Measurements from ENCODE around the gene FOXA2.

FOXA2 gene

DNA sequence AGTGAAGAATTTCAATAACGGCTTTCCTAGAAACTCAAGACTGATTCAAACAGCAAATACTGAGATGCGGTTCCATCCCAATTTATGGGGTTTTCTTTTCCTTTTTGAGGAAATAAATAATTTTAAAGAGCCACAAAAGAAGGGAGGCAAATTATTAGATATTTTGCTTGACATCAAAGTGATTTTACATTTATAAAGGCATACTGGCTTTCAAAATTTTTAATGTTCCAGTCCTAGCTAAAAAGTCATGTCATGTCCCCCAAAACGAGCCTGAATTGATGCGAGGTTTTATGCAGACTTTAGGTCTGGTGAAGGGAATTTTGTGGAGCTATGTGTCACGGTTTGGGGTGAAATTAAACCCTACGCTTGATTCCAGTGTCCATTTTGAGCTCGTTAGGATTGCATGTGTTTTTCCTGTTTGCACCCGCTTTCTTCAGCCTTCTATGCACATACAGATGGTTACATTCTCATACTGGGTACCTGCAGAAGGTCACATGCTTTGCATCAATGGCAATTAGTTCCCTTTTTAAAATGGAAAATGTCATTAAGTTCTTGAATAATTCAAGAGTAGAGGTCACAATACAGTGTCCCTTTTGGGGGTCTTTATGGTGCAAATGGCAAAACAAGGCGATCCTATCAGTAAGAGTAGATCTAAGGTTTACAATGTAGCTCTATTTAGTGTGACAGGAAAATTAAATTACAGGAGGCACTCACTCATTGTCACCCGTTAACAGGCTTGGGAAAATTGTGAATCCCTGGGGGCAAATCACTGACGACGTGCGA lies 17.3 kb downstream of the FOXA2 start:
- TF ChIP-seq GATA2 (IDR thresholded peaks at IDR 0.05; ENCODE audit: low read depth, low read length) = no peak
- TF ChIP-seq GATA3 (IDR thresholded peaks at IDR 0.05; ENCODE audit: low read depth, low read length) = no peak

DNA sequence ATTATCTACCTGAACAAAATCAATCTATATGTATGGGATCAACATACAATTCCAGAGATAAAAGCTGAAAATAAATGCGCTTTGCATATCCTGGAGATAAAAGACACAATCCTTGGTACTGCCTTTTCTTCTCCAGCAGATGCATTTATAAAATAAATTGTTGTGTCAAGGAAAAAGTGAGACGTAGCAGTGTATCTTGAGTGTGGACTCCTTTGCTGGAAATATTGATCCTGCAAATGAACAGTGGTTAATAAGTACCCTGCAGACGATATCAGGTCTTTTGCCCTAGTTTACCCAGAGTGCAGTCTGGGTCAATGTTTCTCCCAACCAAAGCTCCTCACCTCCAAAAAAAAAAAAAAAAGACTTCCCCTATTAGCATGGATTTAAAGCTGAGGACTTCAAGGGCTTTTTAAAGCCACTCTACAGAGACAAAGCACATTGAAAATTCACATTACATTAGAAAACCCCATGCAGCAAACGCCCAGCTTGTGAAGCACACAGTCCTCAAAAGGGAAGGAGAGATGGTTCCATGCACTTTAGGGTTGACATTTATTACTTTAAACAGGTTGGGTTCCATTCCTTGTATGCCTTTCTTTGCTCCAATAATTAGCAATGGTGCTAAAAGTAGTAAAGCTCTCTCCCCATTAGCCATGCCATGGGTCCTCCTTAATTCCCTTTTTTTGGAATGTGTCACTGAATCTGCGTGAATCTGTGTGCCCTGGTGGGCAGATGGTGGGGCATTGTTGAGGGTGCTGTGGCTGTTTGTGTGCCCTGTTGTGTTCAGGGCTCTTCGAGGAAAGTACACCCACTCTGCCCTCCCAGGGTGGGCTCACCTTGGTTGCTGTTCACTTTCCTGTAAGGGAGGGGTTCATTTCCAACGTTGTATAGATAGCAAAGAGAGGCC lies 21.1 kb downstream of the FOXA2 start:
- TF ChIP-seq GATA2 (IDR thresholded peaks at IDR 0.05; ENCODE audit: low read depth, low read length) (no peak), GATA3 (IDR thresholded peaks at IDR 0.05; ENCODE audit: low read depth, low read length) (no peak)

GRCh38 chr20:22562620-22563019 lies 21.8 kb downstream of the FOXA2 start:
- TF ChIP-seq GATA3 (IDR thresholded peaks at IDR 0.05; ENCODE audit: low read depth, low read length) (no peak), GATA2 (IDR thresholded peaks at IDR 0.05; ENCODE audit: low read depth, low read length) (no peak)

GRCh38 chr20:22561965-22562577 lies 22.3 kb downstream of the FOXA2 start:
- TF ChIP-seq GATA3 (IDR thresholded peaks at IDR 0.05; ENCODE audit: low read depth, low read length) = no peak
- TF ChIP-seq GATA2 (IDR thresholded peaks at IDR 0.05; ENCODE audit: low read depth, low read length) = no peak

DNA sequence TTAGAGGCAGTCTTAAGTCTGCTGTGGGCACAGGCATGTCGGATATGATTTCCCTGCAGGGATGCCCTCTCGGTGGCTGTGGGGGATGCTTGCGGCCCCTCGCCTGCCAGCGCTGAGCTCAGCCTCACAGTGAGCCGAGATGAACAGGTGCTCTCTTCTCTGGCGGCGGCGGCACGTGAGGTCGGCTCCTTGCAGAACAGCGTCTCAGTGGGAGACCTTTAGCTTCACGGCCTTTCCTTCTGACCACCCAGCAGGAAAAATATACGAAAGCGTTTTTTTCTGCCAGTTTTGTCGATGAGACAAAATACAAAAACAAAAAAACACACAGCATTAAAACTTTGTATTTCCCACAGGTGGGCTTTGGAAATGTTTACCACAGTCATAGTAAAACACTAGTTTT lies 23.6 kb downstream of the FOXA2 start:
- TF ChIP-seq GATA3 (IDR thresholded peaks at IDR 0.05; ENCODE audit: low read depth, low read length) (no peak), GATA2 (IDR thresholded peaks at IDR 0.05; ENCODE audit: low read depth, low read length) (no peak)

DNA sequence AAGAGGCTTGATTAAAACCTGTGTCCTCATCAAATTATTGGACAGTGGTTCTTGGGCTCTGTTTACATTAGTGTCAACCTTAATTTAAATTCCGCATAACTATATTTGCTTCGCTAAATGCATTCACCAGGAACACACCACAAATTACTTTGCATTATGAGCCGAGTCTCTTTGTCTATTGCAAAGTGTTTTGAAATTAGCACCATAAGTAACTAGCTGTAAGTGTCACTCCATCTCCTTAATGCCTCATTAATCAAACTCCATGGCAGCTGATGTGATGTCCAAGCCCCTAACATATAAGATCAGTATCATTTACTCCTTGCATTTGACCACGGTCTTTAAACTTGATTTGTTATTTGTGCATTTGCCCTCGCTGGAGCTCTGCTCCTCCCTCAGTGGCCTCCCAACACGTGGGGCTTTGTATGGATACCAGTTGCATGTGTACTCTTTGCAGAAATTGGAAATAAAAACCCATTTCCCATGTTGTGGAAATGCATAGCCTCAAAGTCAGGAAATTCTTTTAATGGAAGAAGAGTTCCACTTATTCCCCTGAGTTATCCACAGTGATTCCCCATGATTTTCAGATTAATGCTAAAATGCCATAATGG lies 24.6 kb downstream of the FOXA2 start:
- TF ChIP-seq GATA2 (IDR thresholded peaks at IDR 0.05; ENCODE audit: low read depth, low read length) = no peak
- TF ChIP-seq GATA3 (IDR thresholded peaks at IDR 0.05; ENCODE audit: low read depth, low read length) = no peak

DNA sequence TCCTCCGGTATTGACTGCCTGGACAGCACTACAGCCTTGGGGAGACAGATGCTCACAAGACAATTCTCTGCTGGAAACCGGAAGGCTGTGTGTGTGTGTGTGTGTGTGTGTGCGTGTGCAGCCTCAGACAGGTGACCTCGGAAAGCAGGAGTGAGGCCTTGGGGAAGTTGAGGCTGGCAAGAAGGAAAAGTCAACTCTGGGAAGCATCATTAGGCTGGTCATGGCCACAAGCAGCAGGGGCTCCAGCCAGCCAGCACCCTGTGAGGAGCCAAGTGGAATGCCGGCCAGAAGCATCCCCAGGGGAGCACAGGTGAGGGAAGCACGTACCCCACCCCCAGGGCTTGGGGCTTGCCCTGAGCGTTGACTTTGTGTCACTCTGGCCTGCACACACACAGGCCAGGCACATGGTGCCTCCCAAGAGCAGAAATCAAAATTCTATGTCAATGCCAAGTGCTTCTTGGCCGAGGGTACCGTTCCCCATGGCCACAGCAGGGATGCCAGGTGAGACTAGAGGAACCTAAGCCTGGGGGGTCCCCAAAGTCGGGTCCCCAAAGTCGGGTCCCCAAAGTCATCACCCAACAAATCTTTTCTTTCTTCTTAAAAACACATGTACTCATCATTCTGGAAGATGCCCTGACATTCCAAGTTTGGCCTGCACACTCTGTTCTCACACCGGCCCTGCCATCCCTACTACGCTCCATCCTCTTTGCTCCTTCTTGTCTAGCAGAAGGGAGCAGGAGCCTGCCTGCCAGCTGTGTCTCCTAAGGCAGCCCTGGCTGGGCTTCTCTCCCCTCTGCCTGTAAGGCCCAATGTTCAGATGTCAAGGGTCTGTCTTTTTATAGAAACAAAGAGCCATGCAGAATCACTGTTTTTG lies 26.7 kb downstream of the FOXA2 start:
- no peak for TF ChIP-seq GATA2 (IDR thresholded peaks at IDR 0.05; ENCODE audit: low read depth, low read length)
- TF ChIP-seq GATA3 (IDR thresholded peaks at IDR 0.05; ENCODE audit: low read depth, low read length) = no peak

GRCh38 chr20:22556565-22557056 lies 27.8 kb downstream of the FOXA2 start:
- TF ChIP-seq GATA2 (IDR thresholded peaks at IDR 0.05; ENCODE audit: low read depth, low read length) (no peak), GATA3 (IDR thresholded peaks at IDR 0.05; ENCODE audit: low read depth, low read length) (no peak)

- no peak for TF ChIP-seq GATA2 (IDR thresholded peaks at IDR 0.05; ENCODE audit: low read depth, low read length)
Measured at GRCh38 chr20:22555791-22556564, 28.4 kb downstream of the FOXA2 start.

DNA sequence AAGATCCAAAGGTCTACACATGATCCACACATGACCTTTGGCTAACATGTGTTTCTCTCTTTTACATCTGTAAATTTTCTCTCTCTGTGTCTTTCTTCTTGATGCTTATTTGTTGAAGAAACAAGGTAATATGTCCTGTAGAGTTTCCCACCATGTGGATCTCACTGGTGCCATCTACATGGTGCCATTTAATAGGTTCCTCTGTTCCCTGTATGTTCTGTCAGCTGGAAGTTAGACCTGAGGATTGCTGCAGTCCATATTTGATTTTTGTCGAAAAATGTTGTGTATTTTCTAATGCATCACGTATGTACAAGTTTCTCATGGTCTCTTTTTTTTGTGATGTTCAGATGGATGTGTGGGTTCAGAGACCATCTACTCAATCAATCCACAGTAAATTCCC lies 30.0 kb downstream of the FOXA2 start:
- TF ChIP-seq GATA3 (IDR thresholded peaks at IDR 0.05; ENCODE audit: low read depth, low read length) = no peak
- no peak for TF ChIP-seq GATA2 (IDR thresholded peaks at IDR 0.05; ENCODE audit: low read depth, low read length)

DNA sequence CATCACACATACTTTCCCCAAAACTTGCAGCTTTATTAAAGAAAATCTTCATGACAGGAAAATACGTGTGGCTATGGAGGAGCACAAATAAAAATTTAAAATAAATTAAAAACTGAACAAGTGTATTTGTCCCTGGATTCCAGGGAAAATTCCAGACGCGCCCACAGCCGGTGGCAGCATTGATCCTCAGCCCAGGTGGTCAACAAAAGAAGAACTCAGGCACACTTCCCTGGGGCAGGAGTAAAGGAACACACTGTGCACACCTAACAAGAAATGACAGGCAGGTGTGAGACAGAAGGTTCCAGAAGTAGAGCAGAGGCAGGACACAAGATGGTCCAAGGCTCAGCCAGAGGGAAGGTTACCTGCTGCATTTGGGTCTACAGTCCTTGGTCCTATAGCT lies 36.3 kb downstream of the FOXA2 start:
- TF ChIP-seq GATA3 (IDR thresholded peaks at IDR 0.05; ENCODE audit: low read depth, low read length) (no peak), GATA2 (IDR thresholded peaks at IDR 0.05; ENCODE audit: low read depth, low read length) (no peak)

DNA sequence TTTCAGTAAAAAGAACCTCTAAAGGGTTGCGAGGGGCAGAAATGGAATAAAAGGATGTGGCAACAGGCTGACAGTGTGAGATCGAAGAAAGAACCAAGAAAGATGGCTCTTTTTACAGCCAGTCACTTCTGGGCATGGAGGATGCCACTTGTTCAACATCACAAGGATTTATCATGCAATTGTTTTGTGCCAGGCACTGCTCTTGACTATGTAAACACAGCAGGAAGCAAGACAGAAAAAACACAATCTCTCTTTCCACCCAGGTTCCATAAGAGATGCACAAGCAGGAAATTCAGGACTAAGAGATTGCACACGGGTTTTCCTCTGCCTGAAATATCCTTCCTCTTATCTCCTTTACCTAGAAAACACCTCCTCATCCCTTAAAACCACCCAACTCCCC lies 38.0 kb downstream of the FOXA2 start:
- no peak for TF ChIP-seq GATA3 (IDR thresholded peaks at IDR 0.05; ENCODE audit: low read depth, low read length)

Measured in SH-SY5Y (cell line).